Liver (tissue), 9 donors: Measurements from ENCODE around the gene LAMA5. TPM values are rescaled to one million over a fixed set of nuclear protein-coding genes. Genes with fewer than 3 reads are reported as not detected.
A peak's percentile ranks its signal among the peaks of the same experiment; 100 is the strongest.

Experiments
- DNase-seq: peaks from one replicate; pipeline ENCODE4 v3.0.0-alpha.2; 2017; ENCODE audit warnings: low spot score
- H3K27ac ChIP-seq, 2 donors: one replicate each; pipeline ENCODE4 v1.7.0; 2013; ENCODE audit warnings: inconsistent platforms in 2 of 2, low read length in 2 of 2, control low read depth in 1 of 2, low read depth in 1 of 2, mild to moderate bottlenecking in 1 of 2
- H3K27me3 ChIP-seq, 4 donors: one replicate each; pipeline versions ENCODE4 v1.6.1 to v1.7.0; 2013; ENCODE audit warnings: low read length in 3 of 4, inconsistent platforms in 1 of 4, mild to moderate bottlenecking in 1 of 4, moderate library complexity in 1 of 4; ENCODE audit not compliant: control insufficient read depth in 4 of 4, insufficient read depth in 4 of 4
- H3K36me3 ChIP-seq, 4 donors: one replicate each; pipeline versions ENCODE4 v1.6.1 to v1.7.0; 2013; ENCODE audit warnings: low read length in 3 of 4, mild to moderate bottlenecking in 3 of 4, low read depth in 1 of 4, moderate library complexity in 1 of 4; ENCODE audit not compliant: control insufficient read depth in 4 of 4, insufficient read depth in 3 of 4
- H3K4me1 ChIP-seq, 4 donors: one replicate each; pipeline versions ENCODE4 v1.6.1 to v1.7.0; 2013; ENCODE audit warnings: low read length in 3 of 4, mild to moderate bottlenecking in 3 of 4, moderate library complexity in 1 of 4; ENCODE audit not compliant: control insufficient read depth in 4 of 4, insufficient read depth in 4 of 4
- H3K4me3 ChIP-seq, 3 donors: one replicate each; pipeline versions ENCODE4 v1.6.1 to v1.7.0; 2013; ENCODE audit warnings: low read length in 3 of 3, control low read depth in 1 of 3, low read depth in 1 of 3, mild to moderate bottlenecking in 1 of 3
- H3K9ac ChIP-seq, 2 donors: one replicate each; pipeline ENCODE4 v1.7.0; 2013; ENCODE audit warnings: low read length in 2 of 2, mild to moderate bottlenecking in 2 of 2, moderate library complexity in 2 of 2, control low read depth in 1 of 2, low read depth in 1 of 2
- H3K9me3 ChIP-seq, 4 donors: one replicate each; pipeline versions ENCODE4 v1.6.1 to v1.7.0; 2013; ENCODE audit warnings: low read length in 3 of 4; ENCODE audit not compliant: control insufficient read depth in 4 of 4
- ATF3 ChIP-seq: IDR thresholded peaks from 2 replicates; pipeline ENCODE4 v1.6.1; 2016; ENCODE audit warnings: antibody characterized with exemption
- CTCF ChIP-seq: fragments of 150-350 bp; IDR thresholded peaks from 2 replicates; pipeline ENCODE4 v1.5.1; 2017; ENCODE audit warnings: improper control_type of control experiment, low read depth, low read length; ENCODE audit not compliant: missing input control
- EGR1 ChIP-seq, 2 donors: IDR thresholded peaks; 2 replicates each; pipeline ENCODE4 v1.6.1; 2016 to 2018; ENCODE audit warnings: antibody characterized with exemption in 2 of 2, low read depth in 2 of 2
- FOXA1 ChIP-seq: IDR thresholded peaks from 2 replicates; pipeline ENCODE4 v1.6.1; 2016; ENCODE audit warnings: antibody characterized with exemption
- FOXA2 ChIP-seq: IDR thresholded peaks from 2 replicates; pipeline ENCODE4 v1.6.1; 2016; ENCODE audit warnings: antibody characterized with exemption
- GABPA ChIP-seq, 2 donors: IDR thresholded peaks in 1 of 2; conservative IDR thresholded peaks in 1 of 2; 2 replicates each; pipeline ENCODE4 v1.6.1; 2016; ENCODE audit warnings: antibody characterized with exemption in 2 of 2, mild to moderate bottlenecking in 1 of 2, moderate library complexity in 1 of 2
- HNF4A ChIP-seq, 2 donors: conservative IDR thresholded peaks; 2 replicates each; pipeline ENCODE4 v1.6.1; 2016; ENCODE audit warnings: antibody characterized with exemption in 2 of 2, mild to moderate bottlenecking in 2 of 2
- HNF4G ChIP-seq: IDR thresholded peaks from 2 replicates; pipeline ENCODE4 v1.6.1; 2016; ENCODE audit warnings: antibody characterized with exemption
- JUND ChIP-seq, 2 donors: IDR thresholded peaks; 2 replicates each; pipeline ENCODE4 v1.6.1; 2016; ENCODE audit warnings: antibody characterized with exemption in 2 of 2
- MAX ChIP-seq: IDR thresholded peaks from 2 replicates; pipeline ENCODE4 v1.6.1; 2016; ENCODE audit warnings: antibody characterized with exemption
- NR2F2 ChIP-seq: IDR thresholded peaks from 2 replicates; pipeline ENCODE4 v1.6.1; 2016; ENCODE audit warnings: antibody characterized with exemption
- REST ChIP-seq: IDR thresholded peaks from 2 replicates; pipeline ENCODE4 v1.6.1; 2016; ENCODE audit warnings: antibody characterized with exemption, mild to moderate bottlenecking
- RXRA ChIP-seq, 2 donors: IDR thresholded peaks; 2 replicates each; pipeline ENCODE4 v1.6.1; 2017 to 2018; ENCODE audit warnings: antibody characterized with exemption in 2 of 2, mild to moderate bottlenecking in 1 of 2
- SP1 ChIP-seq: IDR thresholded peaks from 2 replicates; pipeline ENCODE4 v1.6.1; 2018; ENCODE audit warnings: antibody characterized with exemption, mild to moderate bottlenecking
- TAF1 ChIP-seq: conservative IDR thresholded peaks from 2 replicates; pipeline ENCODE4 v1.6.1; 2016; ENCODE audit warnings: antibody characterized with exemption, mild to moderate bottlenecking
- WGBS: extraction: QIAGEN DNeasy Blood & Tissue Kit; methylation state at CpG from one replicate; pipeline ENCODE4 v1.1.7; 2013; 5-methylcytosine and 5-hydroxymethylcytosine counted together
- polyA plus RNA-seq, 2 donors: library from polyadenylated mRNA; stranded (reverse) in 1 of 2; unstranded in 1 of 2; fragments of 200-250 nt in 1 of 2; fragments of >200 nt in 1 of 2; fragmentation: Nextera tagmentation in 1 of 2; extraction: Ambion mirVana in 1 of 2; gene quantifications; one replicate each; pipeline versions ENCODE4 v1.2.1 to v1.2.3, GENCODE V29; 2013 to 2015
- total RNA-seq, 2 donors: library from RNA; depleted of rRNA; stranded (reverse); fragments of >200 nt; gene quantifications; one replicate each; pipeline ENCODE4 v1.2.3, GENCODE V29; 2014
- donor health status: healthy.
- donor health status: healthy.
- donor health status: healthy.
- donor health status: healthy.
- donor health status: healthy.

Gene LAMA5
- total and polyA plus RNA-seq, 4 donors = 3.6 to 40.2 (median 13.7) TPM

GRCh38 chr20:62296724-62297448, 70.2 kb downstream of the LAMA5 start:
- Histone ChIP-seq H3K4me1 (peaks cover 8 to 29% (median 23%) of the 10 kb centered on the region in 4 donors), H3K27me3 (no peaks in the 10 kb centered on the region), H3K4me3 (no peak overlapping the region), H3K9ac (no peak overlapping the region), H3K36me3 (peaks cover 10 to 34% (median 18%) of the 10 kb centered on the region in 4 donors), H3K9me3 (no peaks in the 10 kb centered on the region), H3K27ac (peak overlapping the region; percentile 20 to 32)
- DNase-seq = no peak
- peak; percentile 37 for TF ChIP-seq FOXA2
- no peak for TF ChIP-seq FOXA1
- TF ChIP-seq GABPA (IDR thresholded peaks at IDR 0.05 in 1 of 2, conservative IDR thresholded peaks at IDR 0.05 in 1 of 2) = peak in 1 of 2 donors; percentile 43
- no peak for TF ChIP-seq CTCF
- TF ChIP-seq REST = no peak
- peak; percentile 60 for TF ChIP-seq SP1
- TF ChIP-seq JUND (IDR thresholded peaks at IDR 0.05) = peak in 1 of 2 donors; percentile 23
- TF ChIP-seq HNF4A (conservative IDR thresholded peaks at IDR 0.05) = peak; percentile 80 to 86
- TF ChIP-seq HNF4G = no peak
- TF ChIP-seq MAX = no peak
- peak; percentile 92 to 94 for TF ChIP-seq RXRA (IDR thresholded peaks at IDR 0.05)
- 57% methylated on average over 30 of the region's 30 CpGs for WGBS

- no peaks in the 10 kb centered on the region for H3K9me3 ChIP-seq
- DNase-seq = no peak
- no peak overlapping the region for H3K9ac ChIP-seq
- WGBS = 92% methylated on average over 17 of the region's 17 CpGs
- H3K27ac ChIP-seq = no peak overlapping the region
- TF ChIP-seq NR2F2 (no peak), ATF3 (no peak), EGR1 (IDR thresholded peaks at IDR 0.05; ENCODE audit: low read depth in 2 of 2) (no peak), CTCF (no peak), MAX (no peak), TAF1 (no peak)
- H3K4me3 ChIP-seq = no peak overlapping the region
- no peaks in the 10 kb centered on the region for H3K27me3 ChIP-seq
- H3K36me3 ChIP-seq = peaks cover 10 to 43% (median 22%) of the 10 kb centered on the region in 4 donors
- peaks cover 8 to 26% (median 23%) of the 10 kb centered on the region in 4 donors for H3K4me1 ChIP-seq
Observed at GRCh38 chr20:62294516-62294915, 72.6 kb downstream of the LAMA5 start.
